Activated naive CD4-positive, alpha-beta T cell treated with anti-CD3 and anti-CD28 coated beads for 36 hours (primary cell): ENCODE measurements around the gene SLC25A3. TPM values are rescaled to one million over a fixed set of nuclear protein-coding genes. Genes with fewer than 3 reads are reported as not detected.

Experiments
- CTCF ChIA-PET: fragments of 350-600 bp; sonication (Branson Sonifier 250); formaldehyde crosslinking; loops from one replicate; lab custom pipeline; 2021; ENCODE audit warnings: antibody characterized with exemption; lab: Charles Lee
- DNase-seq: peaks from one replicate; pipeline ENCODE4 v3.0.0-alpha.2; 2020
- H3K27ac Mint-ChIP-seq: one replicate; pipeline ENCODE4 v1.8.0; 2021; ENCODE audit warnings: mild to moderate bottlenecking, mixed read lengths
- H3K27me3 Mint-ChIP-seq: one replicate; pipeline ENCODE4 v1.8.0; 2021; ENCODE audit warnings: low read depth, mixed read lengths
- H3K36me3 Mint-ChIP-seq: one replicate; pipeline ENCODE4 v1.8.0; 2021; ENCODE audit warnings: low read depth, mixed read lengths
- H3K4me1 Mint-ChIP-seq: one replicate; pipeline ENCODE4 v1.8.0; 2021; ENCODE audit warnings: low read depth, mixed read lengths
- H3K4me3 Mint-ChIP-seq: one replicate; pipeline ENCODE4 v1.8.0; 2021; ENCODE audit warnings: mild to moderate bottlenecking, moderate library complexity, mixed read lengths
- H3K9me3 Mint-ChIP-seq: one replicate; pipeline ENCODE4 v1.8.0; 2021; ENCODE audit warnings: mixed read lengths
- intact Hi-C: fragments of 100-400 bp; cut with micrococcal nuclease; formaldehyde crosslinking; loops from one replicate; pipeline ENCODE4 v1.15.1; 2023
- total RNA-seq, 2 experiments: library from RNA; stranded (reverse); gene quantifications; one replicate each; pipeline ENCODE4 v1.2.3, GENCODE V29; 2021

Gene SLC25A3
- total RNA-seq, 2 experiments from 2014 or later = 714 to 732 TPM

- DNase-seq = no peak
- CTCF ChIA-PET = no interaction called here
- H3K4me3 Mint-ChIP-seq = no peak overlapping the region
- H3K9me3 Mint-ChIP-seq = no peaks in the 10 kb centered on the region
- no peaks in the 10 kb centered on the region for H3K4me1 Mint-ChIP-seq
- H3K36me3 Mint-ChIP-seq = no peaks in the 10 kb centered on the region
- peaks cover 2% of the 10 kb centered on the region for H3K27me3 Mint-ChIP-seq
- intact Hi-C loops = no loop called here
- no peak overlapping the region for H3K27ac Mint-ChIP-seq
These were observed 15.1 kb upstream of the SLC25A3 start for GRCh38 chr12:98578392-98578791.

GRCh38 chr12:98578821-98579220 lies 14.7 kb upstream of the SLC25A3 start:
- CTCF ChIA-PET = no interaction called here
- Mint-ChIP-seq H3K27me3 (peaks cover 2% of the 10 kb centered on the region), H3K9me3 (no peaks in the 10 kb centered on the region), H3K4me3 (no peak overlapping the region), H3K4me1 (no peaks in the 10 kb centered on the region), H3K27ac (no peak overlapping the region), H3K36me3 (no peaks in the 10 kb centered on the region)
- intact Hi-C loops = no loop called here
- DNase-seq = no peak

GRCh38 chr12:98579347-98579746 lies 14.1 kb upstream of the SLC25A3 start:
- Mint-ChIP-seq H3K4me3 (no peak overlapping the region), H3K36me3 (no peaks in the 10 kb centered on the region), H3K4me1 (no peaks in the 10 kb centered on the region), H3K9me3 (no peaks in the 10 kb centered on the region), H3K27ac (no peak overlapping the region), H3K27me3 (peaks cover 2% of the 10 kb centered on the region)
- no peak for DNase-seq
- CTCF ChIA-PET = no interaction called here
- intact Hi-C loops = no loop called here

GRCh38 chr12:98579835-98580234 lies 13.7 kb upstream of the SLC25A3 start:
- no peaks in the 10 kb centered on the region for H3K36me3 Mint-ChIP-seq
- DNase-seq = no peak
- no peak overlapping the region for H3K4me3 Mint-ChIP-seq
- no peaks in the 10 kb centered on the region for H3K4me1 Mint-ChIP-seq
- H3K27me3 Mint-ChIP-seq = peaks cover 2% of the 10 kb centered on the region
- CTCF ChIA-PET = no interaction called here
- H3K27ac Mint-ChIP-seq = no peak overlapping the region
- no peaks in the 10 kb centered on the region for H3K9me3 Mint-ChIP-seq
- intact Hi-C loops = no loop called here

GRCh38 chr12:98580695-98581094 lies 12.8 kb upstream of the SLC25A3 start:
- CTCF ChIA-PET = interaction anchor here (1.5 kb wide), 1 partner anchor 11 kb away, joined by 5 read pairs; no protein-coding TSS in a partner anchor
- H3K27me3 Mint-ChIP-seq = peaks cover 2% of the 10 kb centered on the region

GRCh38 chr12:98581101-98581500 lies 12.4 kb upstream of the SLC25A3 start:
- H3K4me3 Mint-ChIP-seq = no peak overlapping the region
- DNase-seq = no peak
- H3K36me3 Mint-ChIP-seq = no peaks in the 10 kb centered on the region
- CTCF ChIA-PET = interaction anchor here (1.5 kb wide), 1 partner anchor 11 kb away, joined by 5 read pairs; no protein-coding TSS in a partner anchor
- no peaks in the 10 kb centered on the region for H3K9me3 Mint-ChIP-seq
- intact Hi-C loops = no loop called here
- no peaks in the 10 kb centered on the region for H3K4me1 Mint-ChIP-seq
- no peak overlapping the region for H3K27ac Mint-ChIP-seq
- peaks cover 2% of the 10 kb centered on the region for H3K27me3 Mint-ChIP-seq

More at GRCh38 chr12:98580695-98581094, 12.8 kb upstream of the SLC25A3 start:
- intact Hi-C loops = no loop called here
- Mint-ChIP-seq H3K36me3 (no peaks in the 10 kb centered on the region), H3K4me3 (no peak overlapping the region), H3K27ac (peak overlapping the region; percentile 30), H3K4me1 (no peaks in the 10 kb centered on the region), H3K9me3 (no peaks in the 10 kb centered on the region)
- no peak for DNase-seq

GRCh38 chr12:98582093-98582492 lies 11.4 kb upstream of the SLC25A3 start:
- no peak overlapping the region for H3K27ac Mint-ChIP-seq
- no peaks in the 10 kb centered on the region for H3K9me3 Mint-ChIP-seq
- H3K27me3 Mint-ChIP-seq = no peaks in the 10 kb centered on the region
- CTCF ChIA-PET = interaction anchor here (0.6 to 1.0 kb wide), 2 partner anchors 15 to 34 kb away, joined by 5 to 6 read pairs; no protein-coding TSS in a partner anchor
- H3K4me3 Mint-ChIP-seq = no peak overlapping the region
- H3K36me3 Mint-ChIP-seq = no peaks in the 10 kb centered on the region
- no peaks in the 10 kb centered on the region for H3K4me1 Mint-ChIP-seq
- intact Hi-C loops = no loop called here
- DNase-seq = no peak

- H3K4me1 Mint-ChIP-seq = no peaks in the 10 kb centered on the region
- CTCF ChIA-PET = interaction anchor here (1.3 kb wide), 1 partner anchor 40 kb away, joined by 3 read pairs; no protein-coding TSS in a partner anchor
- no peaks in the 10 kb centered on the region for H3K36me3 Mint-ChIP-seq
- no peaks in the 10 kb centered on the region for H3K9me3 Mint-ChIP-seq
- intact Hi-C loops = no loop called here
- H3K27me3 Mint-ChIP-seq = no peaks in the 10 kb centered on the region
- no peak overlapping the region for H3K4me3 Mint-ChIP-seq
- H3K27ac Mint-ChIP-seq = no peak overlapping the region
- no peak for DNase-seq
These were observed 6.4 kb upstream of the SLC25A3 start for GRCh38 chr12:98587084-98587483.

GRCh38 chr12:98591209-98591608 lies 2.3 kb upstream of the SLC25A3 start:
- intact Hi-C loops = loop anchor here (5.0 kb wide), 2 partner anchors 59 to 151 kb away; no protein-coding TSS in a partner anchor
- Mint-ChIP-seq H3K27me3 (no peaks in the 10 kb centered on the region), H3K4me3 (no peak overlapping the region), H3K36me3 (peaks cover 22% of the 10 kb centered on the region), H3K9me3 (no peaks in the 10 kb centered on the region), H3K27ac (no peak overlapping the region), H3K4me1 (peaks cover 15% of the 10 kb centered on the region)
- DNase-seq = no peak
- CTCF ChIA-PET = interaction anchor here (1.7 kb wide), 1 partner anchor 24 kb away, joined by 6 read pairs; no protein-coding TSS in a partner anchor

GRCh38 chr12:98592825-98593322 lies 612 bp upstream of the SLC25A3 start:
- peak; percentile 20 for DNase-seq
- CTCF ChIA-PET = interaction anchor here (0.7 to 1.5 kb wide), 7 partner anchors 23 to 61 kb away, joined by 3 to 4 read pairs (median 3); partner anchors contain the start of gene IKBIP
- Mint-ChIP-seq H3K27ac (peak overlapping the region; percentile 96), H3K27me3 (no peaks in the 10 kb centered on the region), H3K36me3 (peaks cover 32% of the 10 kb centered on the region), H3K4me3 (peak overlapping the region; percentile 93), H3K9me3 (no peaks in the 10 kb centered on the region), H3K4me1 (peaks cover 22% of the 10 kb centered on the region)
- intact Hi-C loops = loop anchor here (1.0 to 5.0 kb wide), 12 partner anchors 26 to 1687 kb away; partner anchors contain the start of genes ACTR6, APAF1, DEPDC4 and SCYL2

GRCh38 chr12:98594050-98594835 lies 757 bp downstream of the SLC25A3 start:
- intact Hi-C loops = loop anchor here (5.0 kb wide), 2 partner anchors 62 to 148 kb away; no protein-coding TSS in a partner anchor
- H3K36me3 Mint-ChIP-seq = peaks cover 42% of the 10 kb centered on the region
- peak overlapping the region; percentile 93 for H3K4me3 Mint-ChIP-seq
- H3K27ac Mint-ChIP-seq = peak overlapping the region; percentile 96
- no peaks in the 10 kb centered on the region for H3K9me3 Mint-ChIP-seq
- peaks cover 22% of the 10 kb centered on the region for H3K4me1 Mint-ChIP-seq
- CTCF ChIA-PET = interaction anchor here (0.6 to 4.7 kb wide), 3 partner anchors 27 to 162 kb away, joined by 4 to 27 read pairs (median 11); no protein-coding TSS in a partner anchor
- DNase-seq = no peak
- no peaks in the 10 kb centered on the region for H3K27me3 Mint-ChIP-seq

GRCh38 chr12:98595243-98595988 lies 1.9 kb downstream of the SLC25A3 start:
- peaks cover 48% of the 10 kb centered on the region for H3K36me3 Mint-ChIP-seq
- peak overlapping the region; percentile 93 for H3K4me3 Mint-ChIP-seq
- H3K27ac Mint-ChIP-seq = peak overlapping the region; percentile 96
- CTCF ChIA-PET = interaction anchor here (1.1 to 4.7 kb wide), 2 partner anchors 29 to 49 kb away, joined by 4 to 27 read pairs; no protein-coding TSS in a partner anchor
- H3K9me3 Mint-ChIP-seq = no peaks in the 10 kb centered on the region
- H3K4me1 Mint-ChIP-seq = peaks cover 22% of the 10 kb centered on the region
- DNase-seq = peak; percentile 52
- intact Hi-C loops = no loop called here
- no peaks in the 10 kb centered on the region for H3K27me3 Mint-ChIP-seq
